NB4 (cell line): ENCODE results near the gene BMPR1B.

Experiments used
- DNase-seq: peaks from one replicate; pipeline ENCODE4 v3.0.0; 2010; ENCODE audit warnings: low read depth
- H3K4me3 ChIP-seq: one replicate; pipeline ENCODE4 v1.5.1; 2011; ENCODE audit warnings: mild to moderate bottlenecking, low read depth, low read length, moderate library complexity
- MYC ChIP-seq: IDR thresholded peaks from 2 replicates; pipeline ENCODE4 v1.6.1; 2011; ENCODE audit warnings: low read depth, low read length
- POLR2A ChIP-seq: IDR thresholded peaks from 2 replicates; pipeline ENCODE4 v1.6.1; 2011; ENCODE audit warnings: mild to moderate bottlenecking; ENCODE audit not compliant: insufficient read length; ENCODE audit errors: extremely low read depth
- TF ChIP-seq, protein P1 (sequence below): IDR thresholded peaks from 2 replicates; pipeline ENCODE4 v1.6.1; 2011; ENCODE audit warnings: low read depth, low read length
- TF ChIP-seq, protein P2 (sequence below): IDR thresholded peaks from one replicate; pipeline ENCODE4 v1.5.1; 2012; ENCODE audit warnings: low read depth, low read length

Gene BMPR1B

DNA sequence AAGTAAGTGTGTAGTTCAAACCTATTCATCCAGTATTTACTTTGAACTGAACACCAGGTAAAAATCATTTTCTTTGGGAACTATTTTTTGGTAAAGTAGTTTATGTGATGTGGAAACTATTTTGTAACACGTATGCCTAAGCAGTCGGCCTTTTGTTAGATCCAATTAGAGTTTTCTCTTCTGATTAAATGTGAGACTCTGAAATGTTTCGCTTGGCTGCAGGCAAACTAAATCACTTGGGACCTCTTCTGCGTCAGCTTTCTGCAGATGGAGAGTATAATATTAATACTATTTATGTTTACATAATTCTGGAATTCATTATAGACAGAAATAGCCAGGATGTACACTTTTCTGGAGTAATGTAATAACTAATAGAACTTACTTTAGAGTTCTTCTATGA lies 46.9 kb downstream of the BMPR1B start:
- H3K4me3 ChIP-seq, result no peak overlapping the region

DNA sequence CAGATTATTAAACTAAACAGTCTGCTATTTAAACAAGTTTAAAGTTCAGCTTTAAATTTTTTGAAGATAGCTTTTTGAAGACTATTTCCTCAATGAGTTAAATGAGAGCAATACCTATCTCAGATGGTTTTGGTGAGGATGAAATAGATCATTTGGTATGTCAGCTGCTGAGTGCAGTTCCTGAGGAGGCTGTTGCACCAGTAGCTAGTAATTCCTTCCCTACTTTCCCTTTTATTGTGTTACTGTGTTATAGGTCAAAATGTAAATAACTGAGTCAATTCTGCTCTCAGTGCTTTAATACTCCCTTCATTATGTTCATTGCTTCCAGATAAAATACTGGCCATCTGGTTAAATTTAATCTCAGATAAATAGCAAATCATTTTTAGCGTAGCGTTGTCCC lies 48.6 kb downstream of the BMPR1B start:
- TF ChIP-seq, protein P1, sequence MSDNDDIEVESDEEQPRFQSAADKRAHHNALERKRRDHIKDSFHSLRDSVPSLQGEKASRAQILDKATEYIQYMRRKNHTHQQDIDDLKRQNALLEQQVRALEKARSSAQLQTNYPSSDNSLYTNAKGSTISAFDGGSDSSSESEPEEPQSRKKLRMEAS, result no peak
- TF ChIP-seq MYC (no peak), POLR2A (no peak)
- TF ChIP-seq, protein P2, sequence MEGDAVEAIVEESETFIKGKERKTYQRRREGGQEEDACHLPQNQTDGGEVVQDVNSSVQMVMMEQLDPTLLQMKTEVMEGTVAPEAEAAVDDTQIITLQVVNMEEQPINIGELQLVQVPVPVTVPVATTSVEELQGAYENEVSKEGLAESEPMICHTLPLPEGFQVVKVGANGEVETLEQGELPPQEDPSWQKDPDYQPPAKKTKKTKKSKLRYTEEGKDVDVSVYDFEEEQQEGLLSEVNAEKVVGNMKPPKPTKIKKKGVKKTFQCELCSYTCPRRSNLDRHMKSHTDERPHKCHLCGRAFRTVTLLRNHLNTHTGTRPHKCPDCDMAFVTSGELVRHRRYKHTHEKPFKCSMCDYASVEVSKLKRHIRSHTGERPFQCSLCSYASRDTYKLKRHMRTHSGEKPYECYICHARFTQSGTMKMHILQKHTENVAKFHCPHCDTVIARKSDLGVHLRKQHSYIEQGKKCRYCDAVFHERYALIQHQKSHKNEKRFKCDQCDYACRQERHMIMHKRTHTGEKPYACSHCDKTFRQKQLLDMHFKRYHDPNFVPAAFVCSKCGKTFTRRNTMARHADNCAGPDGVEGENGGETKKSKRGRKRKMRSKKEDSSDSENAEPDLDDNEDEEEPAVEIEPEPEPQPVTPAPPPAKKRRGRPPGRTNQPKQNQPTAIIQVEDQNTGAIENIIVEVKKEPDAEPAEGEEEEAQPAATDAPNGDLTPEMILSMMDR, result no peak
- H3K4me3 ChIP-seq, result no peak overlapping the region
- DNase-seq, result no peak

More for the DNA sequence above, 46.9 kb downstream of the BMPR1B start:
- DNase-seq, result no peak
- TF ChIP-seq, protein P1, result no peak
- TF ChIP-seq, protein P2, result no peak
- no peak for TF ChIP-seq MYC
- TF ChIP-seq POLR2A, result no peak

DNA sequence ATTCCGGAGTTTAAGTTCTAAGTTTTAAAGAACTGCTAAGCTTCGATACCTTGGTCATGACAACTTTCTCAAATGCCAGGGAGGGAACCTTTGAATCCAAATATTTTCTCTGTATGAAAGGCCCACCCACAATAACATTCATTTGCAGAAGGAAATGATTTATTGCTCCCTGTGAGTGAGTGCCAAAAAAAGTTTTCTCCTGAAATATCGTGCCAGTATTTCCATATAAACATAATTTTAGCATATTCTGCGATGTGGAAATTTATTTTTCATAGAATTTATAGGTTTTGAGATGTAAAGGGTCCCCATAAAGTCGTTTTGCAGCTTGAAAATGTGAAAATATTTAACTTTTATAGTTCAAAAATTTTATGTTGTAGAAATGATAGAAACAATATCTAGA lies 53.9 kb downstream of the BMPR1B start:
- no peak for DNase-seq
- TF ChIP-seq MYC (no peak), POLR2A (no peak)
- TF ChIP-seq, protein P1, result no peak
- TF ChIP-seq, protein P2, result no peak
- no peak overlapping the region for H3K4me3 ChIP-seq

DNA sequence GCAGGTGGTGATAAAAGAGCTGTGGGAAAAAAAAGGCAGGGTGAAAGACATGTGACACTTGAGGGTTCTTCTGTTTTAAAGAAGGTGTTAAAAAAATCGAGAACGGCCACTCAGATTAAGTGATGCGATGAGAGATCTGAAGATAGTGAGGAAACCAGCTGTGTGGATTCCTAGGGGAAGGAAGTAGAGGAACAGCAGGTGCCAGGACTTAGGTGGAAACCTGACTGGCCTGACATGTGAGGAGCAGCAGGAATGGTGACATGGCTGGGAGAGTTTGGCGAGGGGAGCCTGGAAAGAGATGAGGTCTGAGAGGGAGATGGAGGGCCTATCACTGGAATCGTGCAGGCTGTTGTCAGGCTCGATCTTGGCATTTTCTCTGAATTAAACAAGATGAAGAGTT lies 55.5 kb downstream of the BMPR1B start:
- no peak overlapping the region for H3K4me3 ChIP-seq
- no peak for DNase-seq
- TF ChIP-seq, protein P2, result no peak
- TF ChIP-seq MYC (no peak), POLR2A (no peak)
- TF ChIP-seq, protein P1, result no peak

DNA sequence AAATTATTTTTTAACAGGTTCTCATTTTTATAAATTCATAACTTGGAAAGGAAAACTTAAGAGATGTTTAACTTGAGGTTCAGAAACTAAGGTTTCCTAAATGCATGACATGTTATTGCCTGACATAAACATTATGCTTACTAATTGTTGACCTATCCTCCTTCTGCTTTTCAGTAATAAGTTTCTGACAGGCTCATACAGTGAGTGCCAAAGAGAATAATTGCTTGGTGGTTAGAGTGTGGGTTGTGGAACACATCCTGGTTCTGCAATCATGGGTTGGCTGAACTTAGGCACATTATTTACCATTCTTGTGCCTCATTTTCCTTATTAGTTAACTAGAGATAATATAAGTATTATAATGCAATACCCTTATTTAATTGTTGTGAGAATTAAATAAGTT lies 56.5 kb downstream of the BMPR1B start:
- TF ChIP-seq, protein P2, result no peak
- TF ChIP-seq MYC (no peak), POLR2A (no peak)
- TF ChIP-seq, protein P1, result no peak
- H3K4me3 ChIP-seq, result no peak overlapping the region
- no peak for DNase-seq
